Lower leg skin (tissue), 3 donors: Measurements from ENCODE around the gene GABBR2.

ENCODE experiments used
- CTCF ChIP-seq, 3 donors: fragments of 450-650 bp; IDR thresholded peaks; one replicate each; pipeline ENCODE4 v1.5.1; 2016; ENCODE audit warnings: antibody characterized with exemption in 3 of 3, mild to moderate bottlenecking in 3 of 3, moderate library complexity in 2 of 3
- POLR2A ChIP-seq, 2 donors: fragments of 450-650 bp; IDR thresholded peaks; one replicate each; pipeline ENCODE4 v1.6.1; 2016 to 2017; ENCODE audit warnings: antibody characterized with exemption in 2 of 2, mild to moderate bottlenecking in 1 of 2, moderate library complexity in 1 of 2

- TF ChIP-seq CTCF (IDR thresholded peaks at IDR 0.05) (no peak), POLR2A (IDR thresholded peaks at IDR 0.05) (no peak)
These were observed 65.9 kb downstream of the GABBR2 start for GRCh38 chr9:98642661-98643312.
